H1 (cell line): ENCODE data around the gene BBIP1. TPM values are rescaled to one million over a fixed set of nuclear protein-coding genes. Genes with fewer than 3 reads are reported as not detected.

ENCODE experiments used
- BACH1 ChIP-seq: IDR thresholded peaks from 2 replicates; pipeline ENCODE4 v1.6.1; 2012; ENCODE audit warnings: low read length, improper control_type of control experiment
- CBX8 ChIP-seq: fragments of 300-800, 300-1000 bp; sonication (generic); IDR thresholded peaks from 2 replicates; pipeline ENCODE4 v1.7.1; 2016; ENCODE audit warnings: low read depth, low read length, borderline replicate concordance
- CEBPB ChIP-seq: IDR thresholded peaks from 2 replicates; pipeline ENCODE4 v1.6.1; 2012; ENCODE audit warnings: low read depth, low read length
- CHD1 ChIP-seq: IDR thresholded peaks from 2 replicates; pipeline ENCODE4 v1.6.1; 2012; ENCODE audit warnings: low read depth, low read length, improper control_type of control experiment
- CTBP2 ChIP-seq: IDR thresholded peaks from 2 replicates; pipeline ENCODE4 v1.7.0; 2011; ENCODE audit warnings: borderline replicate concordance, mild to moderate bottlenecking, moderate library complexity, mixed read lengths, low read length; ENCODE audit not compliant: insufficient read depth, insufficient read length
- CTCF ChIP-seq, 3 experiments: IDR thresholded peaks; 1 replicate in 2 of 3; 2 replicates in 1 of 3; pipeline versions ENCODE4 v1.5.1 to v1.6.1; 2011; ENCODE audit warnings: low read length in 3 of 3, mild to moderate bottlenecking in 3 of 3, inconsistent platforms in 2 of 3, low read depth in 1 of 3, moderate library complexity in 1 of 3; ENCODE audit not compliant: insufficient read depth in 1 of 3; ENCODE audit errors: control extremely low read depth in 1 of 3
- EP300 ChIP-seq, 2 experiments: IDR thresholded peaks; 1 replicate in 1 of 2; 2 replicates in 1 of 2; pipeline ENCODE4 v1.6.1; 2011 to 2012; ENCODE audit warnings: low read depth in 2 of 2, low read length in 2 of 2, mild to moderate bottlenecking in 2 of 2, borderline replicate concordance in 1 of 2, inconsistent platforms in 1 of 2, moderate library complexity in 1 of 2
- GABPA ChIP-seq: IDR thresholded peaks from 2 replicates; pipeline ENCODE4 v1.6.1; 2011; ENCODE audit warnings: mild to moderate bottlenecking, low read length, moderate library complexity, borderline replicate concordance; ENCODE audit not compliant: insufficient read depth
- HDAC2 ChIP-seq, 2 experiments: fragments of 300-600 bp in 1 of 2; sonication (generic) in 1 of 2; IDR thresholded peaks; 2 replicates each; pipeline ENCODE4 v1.6.1; 2011 to 2012; ENCODE audit warnings: low read depth in 2 of 2, low read length in 2 of 2, mild to moderate bottlenecking in 2 of 2, moderate library complexity in 2 of 2, borderline replicate concordance in 1 of 2, inconsistent platforms in 1 of 2
- JUN ChIP-seq: IDR thresholded peaks from 2 replicates; pipeline ENCODE4 v1.6.1; 2011; ENCODE audit warnings: low read depth, mild to moderate bottlenecking, improper control_type of control experiment, low read length
- JUND ChIP-seq: IDR thresholded peaks from 2 replicates; pipeline ENCODE4 v1.6.1; 2011; ENCODE audit warnings: mild to moderate bottlenecking, improper control_type of control experiment, low read length
- NANOG ChIP-seq: IDR thresholded peaks from 2 replicates; pipeline ENCODE4 v1.6.1; 2011; ENCODE audit warnings: low read length, low read depth, mild to moderate bottlenecking, inconsistent platforms; ENCODE audit not compliant: insufficient read depth, poor library complexity, severe bottlenecking
- NRF1 ChIP-seq: IDR thresholded peaks from 2 replicates; pipeline ENCODE4 v1.6.1; 2011; ENCODE audit warnings: mild to moderate bottlenecking, low read depth, low read length, improper control_type of control experiment
- PHF8 ChIP-seq: fragments of 200-600 bp; sonication (generic); conservative IDR thresholded peaks from 2 replicates; pipeline ENCODE4 v1.7.1; 2012; ENCODE audit warnings: low read depth, mild to moderate bottlenecking, inconsistent platforms, low read length, moderate library complexity
- RAD21 ChIP-seq, 2 experiments: IDR thresholded peaks in 1 of 2; conservative IDR thresholded peaks in 1 of 2; 2 replicates each; pipeline ENCODE4 v1.6.1; 2011; ENCODE audit warnings: low read depth in 2 of 2, low read length in 2 of 2, improper control_type of control experiment in 1 of 2, inconsistent platforms in 1 of 2, mild to moderate bottlenecking in 1 of 2, moderate library complexity in 1 of 2
- SIRT6 ChIP-seq: IDR thresholded peaks from one replicate; pipeline ENCODE4 v1.7.1; 2012; ENCODE audit warnings: low read length, inconsistent platforms
- SP1 ChIP-seq: IDR thresholded peaks from 2 replicates; pipeline ENCODE4 v1.6.1; 2011; ENCODE audit warnings: low read depth, low read length
- SP2 ChIP-seq: IDR thresholded peaks from 2 replicates; pipeline ENCODE4 v1.6.1; 2012; ENCODE audit warnings: mild to moderate bottlenecking, low read length, inconsistent platforms
- TAF1 ChIP-seq: IDR thresholded peaks from 2 replicates; pipeline ENCODE4 v1.6.1; 2011; ENCODE audit warnings: mild to moderate bottlenecking, low read depth, low read length
- TBP ChIP-seq: IDR thresholded peaks from 2 replicates; pipeline ENCODE4 v1.6.1; 2011; ENCODE audit warnings: low read depth, low read length, improper control_type of control experiment
- ZNF274 ChIP-seq: IDR thresholded peaks from 2 replicates; pipeline ENCODE4 v1.7.0; 2012; ENCODE audit warnings: low read length, borderline replicate concordance; ENCODE audit errors: extremely low read depth
- polyA plus RNA-seq, 7 experiments: library from polyadenylated mRNA; depleted of rRNA in 3 of 7; stranded (reverse) in 5 of 7; unstranded in 2 of 7; fragments of >200 nt in 5 of 7; fragments of 200-250 nt in 2 of 7; gene quantifications; 1 replicate in 5 of 7; 2 replicates in 1 of 7; 4 replicates in 1 of 7; pipeline versions ENCODE4 v1.2.1 to v1.2.3, GENCODE V29; 2011 to 2013; ENCODE audit warnings: missing spikeins in 2 of 7, mixed read lengths in 2 of 7
- total RNA-seq: library from RNA; stranded (reverse); fragmentation: NEBNext Ultra II Directional; extraction: Animal tissue kit (Norgen Biotek cat#: 25700); gene quantifications from 2 replicates; pipeline ENCODE4 v1.2.1, GENCODE V29; 2021

The BBIP1 gene
- total and polyA plus RNA-seq, 2 of the 8 experiments (the other 6 are each of a cell fraction or from before 2014, with no cell fraction given), result 8.8 to 19.6 TPM

DNA sequence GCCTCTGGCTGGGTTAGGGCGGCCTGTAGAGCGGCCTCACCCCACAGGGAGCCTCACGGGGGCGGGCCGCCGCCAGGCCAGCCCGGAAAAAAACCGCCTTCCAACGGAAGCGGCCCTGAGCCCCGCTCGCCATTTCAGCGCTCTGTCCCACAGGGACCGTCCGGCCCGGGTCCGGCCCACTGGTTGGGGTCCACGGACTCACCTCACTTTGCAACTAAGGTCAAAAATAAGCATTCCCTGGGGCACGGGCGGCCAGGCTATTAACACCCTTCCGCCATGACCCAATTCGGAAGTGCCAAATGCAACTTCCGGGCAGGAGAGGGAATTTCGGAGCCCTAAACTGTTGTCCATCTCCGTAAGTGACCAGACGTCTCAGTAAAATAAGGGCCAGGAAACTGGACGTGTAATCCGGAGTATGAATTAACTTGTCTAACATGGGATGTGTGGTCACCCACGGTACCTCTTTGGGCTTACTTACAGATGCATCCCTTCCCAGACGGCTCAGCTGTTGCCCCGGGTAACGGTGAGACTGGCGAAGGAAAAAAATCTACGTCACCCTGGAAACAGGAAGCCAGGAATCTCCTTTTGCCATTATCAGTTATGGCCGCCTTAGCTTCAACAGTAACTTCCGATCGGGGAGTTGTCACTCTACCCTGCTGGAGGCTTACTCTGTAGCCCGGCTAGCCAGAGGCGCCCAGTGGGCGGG, at the start of gene BBIP1 (continued):
- TF ChIP-seq CTCF (IDR thresholded peaks at IDR 0.05; ENCODE audit: control extremely low read depth in 1 of 3, insufficient read depth in 1 of 3, low read depth in 1 of 3, low read length in 3 of 3) (no peak), NANOG (no peak), TAF1 (peak; percentile 65), PHF8 (peak; percentile 92), SIRT6 (no peak), ZNF274 (no peak), JUN (0 out of 2 replicates have a peak, but pooled peaks have one; percentile 33), TBP (peak; percentile 58), CTBP2 (no peak), JUND (no peak), RAD21 (IDR thresholded peaks at IDR 0.05 in 1 of 2, conservative IDR thresholded peaks at IDR 0.05 in 1 of 2; ENCODE audit: low read depth in 2 of 2, low read length in 2 of 2) (no peak), NRF1 (no peak), SP1 (no peak; the same call in 1 of the 2 replicates), BACH1 (no peak), EP300 (IDR thresholded peaks at IDR 0.05; ENCODE audit: borderline replicate concordance in 1 of 2, low read depth in 2 of 2, low read length in 2 of 2) (0 out of 3 replicates have a peak, but pooled peaks of 1 of the 2 experiments have one; percentile 11), CHD1 (no peak), CBX8 (no peak), HDAC2 (IDR thresholded peaks at IDR 0.05; ENCODE audit: borderline replicate concordance in 1 of 2, low read depth in 2 of 2, low read length in 2 of 2) (peak in 1 of 2 experiments; percentile 20; a peak in 1 of 4 replicates), CEBPB (no peak), SP2 (peak; percentile 83; the same call in 1 of the 2 replicates), GABPA (peak; percentile 89)
